Measurements from ENCODE around the gene TBCCD1. TPM values are rescaled to one million over a fixed set of nuclear protein-coding genes. Genes with fewer than 3 reads are reported as not detected.

TBCCD1 gene
- total and polyA plus RNA-seq, 2 experiments from 2014 or later, result 5.8 to 16.7 TPM

DNA sequence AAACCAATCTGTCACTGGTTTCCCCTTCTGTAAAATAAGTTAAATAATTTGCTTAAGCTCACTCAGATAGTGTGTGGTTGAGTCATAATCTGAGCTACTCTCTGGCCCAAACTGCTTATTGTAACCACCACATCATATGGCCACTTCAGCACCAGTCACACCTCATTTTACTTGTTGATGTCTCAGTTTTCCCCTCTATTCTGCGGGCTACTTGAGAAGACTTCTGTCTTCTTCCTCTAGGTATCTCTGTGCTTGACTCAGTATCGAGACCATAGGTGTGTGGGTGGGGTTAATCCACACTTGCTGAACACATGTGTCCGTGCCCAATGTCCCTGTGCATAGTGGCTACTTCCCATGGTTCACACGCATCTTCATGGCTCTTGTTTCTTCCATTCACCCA is 55.9 kb downstream of the TBCCD1 start (continued):
- TF ChIP-seq, protein P1, sequence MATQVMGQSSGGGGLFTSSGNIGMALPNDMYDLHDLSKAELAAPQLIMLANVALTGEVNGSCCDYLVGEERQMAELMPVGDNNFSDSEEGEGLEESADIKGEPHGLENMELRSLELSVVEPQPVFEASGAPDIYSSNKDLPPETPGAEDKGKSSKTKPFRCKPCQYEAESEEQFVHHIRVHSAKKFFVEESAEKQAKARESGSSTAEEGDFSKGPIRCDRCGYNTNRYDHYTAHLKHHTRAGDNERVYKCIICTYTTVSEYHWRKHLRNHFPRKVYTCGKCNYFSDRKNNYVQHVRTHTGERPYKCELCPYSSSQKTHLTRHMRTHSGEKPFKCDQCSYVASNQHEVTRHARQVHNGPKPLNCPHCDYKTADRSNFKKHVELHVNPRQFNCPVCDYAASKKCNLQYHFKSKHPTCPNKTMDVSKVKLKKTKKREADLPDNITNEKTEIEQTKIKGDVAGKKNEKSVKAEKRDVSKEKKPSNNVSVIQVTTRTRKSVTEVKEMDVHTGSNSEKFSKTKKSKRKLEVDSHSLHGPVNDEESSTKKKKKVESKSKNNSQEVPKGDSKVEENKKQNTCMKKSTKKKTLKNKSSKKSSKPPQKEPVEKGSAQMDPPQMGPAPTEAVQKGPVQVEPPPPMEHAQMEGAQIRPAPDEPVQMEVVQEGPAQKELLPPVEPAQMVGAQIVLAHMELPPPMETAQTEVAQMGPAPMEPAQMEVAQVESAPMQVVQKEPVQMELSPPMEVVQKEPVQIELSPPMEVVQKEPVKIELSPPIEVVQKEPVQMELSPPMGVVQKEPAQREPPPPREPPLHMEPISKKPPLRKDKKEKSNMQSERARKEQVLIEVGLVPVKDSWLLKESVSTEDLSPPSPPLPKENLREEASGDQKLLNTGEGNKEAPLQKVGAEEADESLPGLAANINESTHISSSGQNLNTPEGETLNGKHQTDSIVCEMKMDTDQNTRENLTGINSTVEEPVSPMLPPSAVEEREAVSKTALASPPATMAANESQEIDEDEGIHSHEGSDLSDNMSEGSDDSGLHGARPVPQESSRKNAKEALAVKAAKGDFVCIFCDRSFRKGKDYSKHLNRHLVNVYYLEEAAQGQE (IDR thresholded peaks at IDR 0.05; ENCODE audit: unreplicated experiment), result no peak

DNA sequence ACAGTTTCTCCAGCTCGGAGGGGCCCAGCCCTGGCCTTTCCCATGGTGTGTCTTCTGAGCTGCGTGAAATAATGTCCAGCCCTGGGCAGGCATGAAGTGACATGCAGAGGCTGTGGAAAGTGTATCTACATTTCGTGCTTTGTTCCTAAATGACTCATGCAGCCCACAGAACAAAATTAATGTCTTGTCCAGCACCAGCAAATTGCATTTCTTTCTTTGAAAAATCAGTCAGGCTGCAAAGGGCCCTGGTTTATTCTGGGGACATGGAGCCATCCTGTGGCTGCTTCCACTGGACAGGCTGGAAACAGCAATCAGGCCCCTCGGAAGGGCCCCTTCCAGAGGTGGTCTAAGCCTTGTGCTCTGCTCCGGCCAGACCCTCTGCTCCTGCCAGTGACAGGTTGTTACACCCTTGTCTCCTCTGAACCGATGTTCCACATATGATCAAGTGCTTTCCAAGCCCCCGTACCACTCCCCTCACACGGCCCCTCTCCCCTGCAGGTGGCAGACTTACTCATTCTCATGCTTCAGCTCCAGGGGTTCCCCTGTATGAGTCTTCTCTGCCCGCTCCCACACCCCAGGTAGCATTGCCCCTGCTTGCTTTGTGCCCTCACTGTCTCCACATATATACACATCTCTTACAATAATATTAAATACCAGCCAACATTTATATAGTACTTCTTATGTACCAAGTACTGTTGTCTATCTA is 56.6 kb downstream of the TBCCD1 start:
- 0 out of 3 replicates have a peak, but pooled peaks have one; percentile 16 for ATAC-seq
- no peaks in the 10 kb centered on the region for H4K20me1 ChIP-seq (replicated peaks; ENCODE audit: insufficient read depth)
- H3K4me2 ChIP-seq, result no peak overlapping the region
- DNase-seq (ENCODE audit: low spot score), result no peak
- peaks cover 7% of the 10 kb centered on the region for H3K4me1 Mint-ChIP-seq
- no peak for TF ChIP-seq STAT1 (IDR thresholded peaks at IDR 0.05; ENCODE audit: unreplicated experiment)
- TF ChIP-seq POLR2AphosphoS5 (IDR thresholded peaks at IDR 0.05; ENCODE audit: low read depth), result no peak
- TF ChIP-seq, protein P2, sequence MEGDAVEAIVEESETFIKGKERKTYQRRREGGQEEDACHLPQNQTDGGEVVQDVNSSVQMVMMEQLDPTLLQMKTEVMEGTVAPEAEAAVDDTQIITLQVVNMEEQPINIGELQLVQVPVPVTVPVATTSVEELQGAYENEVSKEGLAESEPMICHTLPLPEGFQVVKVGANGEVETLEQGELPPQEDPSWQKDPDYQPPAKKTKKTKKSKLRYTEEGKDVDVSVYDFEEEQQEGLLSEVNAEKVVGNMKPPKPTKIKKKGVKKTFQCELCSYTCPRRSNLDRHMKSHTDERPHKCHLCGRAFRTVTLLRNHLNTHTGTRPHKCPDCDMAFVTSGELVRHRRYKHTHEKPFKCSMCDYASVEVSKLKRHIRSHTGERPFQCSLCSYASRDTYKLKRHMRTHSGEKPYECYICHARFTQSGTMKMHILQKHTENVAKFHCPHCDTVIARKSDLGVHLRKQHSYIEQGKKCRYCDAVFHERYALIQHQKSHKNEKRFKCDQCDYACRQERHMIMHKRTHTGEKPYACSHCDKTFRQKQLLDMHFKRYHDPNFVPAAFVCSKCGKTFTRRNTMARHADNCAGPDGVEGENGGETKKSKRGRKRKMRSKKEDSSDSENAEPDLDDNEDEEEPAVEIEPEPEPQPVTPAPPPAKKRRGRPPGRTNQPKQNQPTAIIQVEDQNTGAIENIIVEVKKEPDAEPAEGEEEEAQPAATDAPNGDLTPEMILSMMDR (conservative IDR thresholded peaks at IDR 0.05; ENCODE audit: low read depth in 2 of 2), result peak in 1 of 2 experiments; percentile 34; a peak in 2 of 4 replicates
- no peak overlapping the region for H3K27ac ChIP-seq (ENCODE audit: low read depth)
- H3K79me2 ChIP-seq (replicated peaks; ENCODE audit: insufficient read depth), result no peaks in the 10 kb centered on the region
- H3K4me3 Mint-ChIP-seq, result no peak overlapping the region
- H3K27me3 ChIP-seq (ENCODE audit: insufficient read depth), result no peaks in the 10 kb centered on the region
- no peaks in the 10 kb centered on the region for H3K36me3 ChIP-seq (ENCODE audit: insufficient read depth)
- no peak overlapping the region for H3K4me3 ChIP-seq
- no peaks in the 10 kb centered on the region for H3K9me3 Mint-ChIP-seq
- H3F3A ChIP-seq (replicated peaks; ENCODE audit: low read depth), result no peaks in the 10 kb centered on the region
- H2AFZ ChIP-seq, result no peak overlapping the region
- no peaks in the 10 kb centered on the region for H3K9me2 ChIP-seq (ENCODE audit: insufficient read depth)
- H3K36me3 Mint-ChIP-seq (ENCODE audit: low read depth), result no peaks in the 10 kb centered on the region
- H3K4me1 ChIP-seq (ENCODE audit: insufficient read depth), result no peaks in the 10 kb centered on the region
- H3K27me3 Mint-ChIP-seq (ENCODE audit: insufficient read depth, low read depth, poor library complexity), result peaks cover 4% of the 10 kb centered on the region
- H3K27ac Mint-ChIP-seq, result no peak overlapping the region

DNA sequence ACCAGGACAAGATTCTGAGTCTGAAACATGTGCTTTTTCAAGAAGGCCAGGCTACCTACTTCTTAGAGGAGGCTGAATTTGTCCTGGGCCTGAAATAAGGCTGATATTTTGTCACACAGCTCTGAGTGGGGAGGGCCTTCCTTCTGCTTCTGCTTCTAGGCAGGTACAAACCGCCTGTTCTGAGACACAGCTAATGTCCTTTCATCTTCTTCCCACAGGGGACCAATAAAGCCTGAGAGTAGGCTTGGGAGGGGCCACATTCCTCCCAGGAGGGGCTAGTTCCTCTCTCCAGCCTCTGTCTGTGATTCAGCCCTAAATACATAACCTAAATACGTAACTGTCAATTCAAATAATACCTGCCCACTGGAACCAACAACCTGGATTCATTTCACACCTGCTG is 57.7 kb downstream of the TBCCD1 start:
- Mint-ChIP-seq H3K27me3 (ENCODE audit: insufficient read depth, low read depth, poor library complexity) (peaks cover 4% of the 10 kb centered on the region), H3K27ac (no peak overlapping the region), H3K9me3 (no peaks in the 10 kb centered on the region), H3K4me1 (peaks cover 7% of the 10 kb centered on the region), H3K36me3 (ENCODE audit: low read depth) (no peaks in the 10 kb centered on the region), H3K4me3 (no peak overlapping the region)
- H3K4me1 ChIP-seq (ENCODE audit: insufficient read depth), result no peaks in the 10 kb centered on the region
- ATAC-seq, result 0 out of 3 replicates have a peak, but pooled peaks have one; percentile 19
- H3K4me2 ChIP-seq, result no peak overlapping the region
- DNase-seq (ENCODE audit: low spot score), result no peak
- no peak overlapping the region for H3K27ac ChIP-seq (ENCODE audit: low read depth)
- no peaks in the 10 kb centered on the region for H3K79me2 ChIP-seq (replicated peaks; ENCODE audit: insufficient read depth)
- H2AFZ ChIP-seq, result 0 out of 2 replicates have a peak overlapping the region, but pooled peaks have one; percentile 23
- H3K36me3 ChIP-seq (ENCODE audit: insufficient read depth), result no peaks in the 10 kb centered on the region
- H3K9me2 ChIP-seq (ENCODE audit: insufficient read depth), result no peaks in the 10 kb centered on the region
- no peak overlapping the region for H3K4me3 ChIP-seq
- no peaks in the 10 kb centered on the region for H3K27me3 ChIP-seq (ENCODE audit: insufficient read depth)
- no peaks in the 10 kb centered on the region for H3F3A ChIP-seq (replicated peaks; ENCODE audit: low read depth)
- no peaks in the 10 kb centered on the region for H4K20me1 ChIP-seq (replicated peaks; ENCODE audit: insufficient read depth)
- no peak for TF ChIP-seq NANOG (IDR thresholded peaks at IDR 0.05; ENCODE audit: borderline replicate concordance)
- TF ChIP-seq CREB1 (CRISPR knock-in tag; IDR thresholded peaks at IDR 0.05; ENCODE audit: low read depth), result no peak
- no peak for TF ChIP-seq EZH2phosphoT487 (IDR thresholded peaks at IDR 0.05; ENCODE audit: unreplicated experiment)
- no peak for TF ChIP-seq ZNF331 (CRISPR knock-in tag; IDR thresholded peaks at IDR 0.05; ENCODE audit: low read depth)
- no peak for TF ChIP-seq EZH2 (IDR thresholded peaks at IDR 0.05; ENCODE audit: low read depth, unreplicated experiment)
- no peak for TF ChIP-seq POLR2AphosphoS5 (IDR thresholded peaks at IDR 0.05; ENCODE audit: low read depth)
- TF ChIP-seq STAT1 (IDR thresholded peaks at IDR 0.05; ENCODE audit: unreplicated experiment), result no peak

Data from GM23338 (cell line).